Skeletal muscle satellite cell (primary cell): ENCODE measurements around the gene SORCS1.

Experiments used
- H3K27me3 ChIP-seq: 2 replicates; pipeline ENCODE4 v1.7.0; 2013; ENCODE audit warnings: low read length; ENCODE audit not compliant: control insufficient read depth, insufficient read depth
- H3K36me3 ChIP-seq: 2 replicates; pipeline ENCODE4 v1.7.0; 2013; ENCODE audit warnings: mild to moderate bottlenecking, control low read depth, low read length; ENCODE audit not compliant: insufficient read depth
- H3K4me1 ChIP-seq: 2 replicates; pipeline ENCODE4 v1.7.0; 2013; ENCODE audit warnings: low read length; ENCODE audit not compliant: control insufficient read depth, insufficient read depth
- H3K4me2 ChIP-seq: 2 replicates; pipeline ENCODE4 v1.7.0; 2013; ENCODE audit warnings: mild to moderate bottlenecking, low read length
- H3K4me3 ChIP-seq: 2 replicates; pipeline ENCODE4 v1.7.0; 2013; ENCODE audit warnings: low read length
- H3K9ac ChIP-seq: 2 replicates; pipeline ENCODE4 v1.7.0; 2013; ENCODE audit warnings: mild to moderate bottlenecking, low read depth, low read length, moderate library complexity
- H3K9me3 ChIP-seq: replicated peaks from 2 replicates; pipeline ENCODE4 v1.7.0; 2013; ENCODE audit warnings: mild to moderate bottlenecking, control low read depth, low read length

The SORCS1 gene

DNA sequence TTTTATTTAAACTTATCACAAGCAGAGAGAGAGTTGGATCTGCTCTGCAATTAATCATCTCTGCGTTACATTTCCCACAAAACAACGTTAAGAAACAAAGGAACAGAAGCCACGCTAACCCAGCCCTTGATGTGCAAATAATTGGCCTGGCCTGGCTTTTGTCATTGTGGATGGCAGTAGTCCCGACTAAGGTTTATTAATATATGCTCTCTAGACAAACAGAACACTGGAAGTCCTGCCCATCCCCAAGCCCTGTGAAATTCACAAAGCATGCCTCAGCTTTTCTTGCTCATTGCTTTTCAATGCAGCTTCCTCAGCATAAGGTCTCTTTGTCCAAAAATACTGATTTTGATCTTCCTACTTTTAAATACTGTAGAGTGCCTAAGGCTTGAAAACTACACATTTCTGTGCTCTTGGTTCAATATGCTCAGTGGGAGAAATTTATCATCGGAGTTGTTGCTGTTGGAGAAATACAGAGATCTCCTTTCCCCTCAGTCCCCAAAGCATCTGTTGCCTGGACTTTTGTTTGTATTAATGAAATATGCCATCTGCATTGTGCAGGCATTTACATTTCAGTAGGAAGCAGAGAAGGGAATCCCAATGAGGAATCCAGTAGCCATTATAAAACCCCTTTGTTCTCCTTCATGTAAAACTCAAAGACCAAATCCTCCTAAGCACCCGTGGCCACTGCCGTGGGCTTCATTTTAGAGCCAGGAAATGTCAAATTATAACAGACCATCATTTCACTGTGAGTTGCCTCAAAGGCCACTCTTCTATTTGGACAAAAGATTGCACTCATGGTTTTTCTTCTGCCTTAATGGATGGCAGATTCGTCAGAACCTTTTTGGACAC is 61.1 kb downstream of the SORCS1 start:
- Histone ChIP-seq H3K9ac (no peak overlapping the region), H3K9me3 (peaks cover 3% of the 10 kb centered on the region), H3K36me3 (no peaks in the 10 kb centered on the region), H3K4me2 (no peak overlapping the region), H3K4me3 (no peak overlapping the region), H3K4me1 (no peaks in the 10 kb centered on the region), H3K27me3 (no peaks in the 10 kb centered on the region)

DNA sequence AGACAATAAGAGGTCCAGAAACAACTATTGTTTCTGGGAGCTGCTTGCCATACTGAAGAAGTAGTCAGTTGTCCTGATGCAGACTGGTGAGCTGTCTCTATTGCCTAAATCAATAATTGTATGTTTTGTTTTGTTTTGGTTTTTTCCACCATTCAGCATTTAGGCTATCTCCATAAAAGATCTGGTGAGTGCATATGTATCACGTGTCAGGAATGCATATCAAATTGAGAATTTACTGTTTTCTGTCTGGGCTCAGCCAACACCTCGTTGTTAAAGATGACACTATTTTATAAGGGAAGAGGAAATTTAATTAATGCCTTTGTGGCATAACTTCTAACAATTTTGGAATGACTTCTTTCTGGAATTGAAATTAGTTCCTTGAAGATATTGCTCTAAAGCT is 66.2 kb downstream of the SORCS1 start:
- H3K9ac ChIP-seq = no peak overlapping the region
- no peak overlapping the region for H3K4me2 ChIP-seq
- no peaks in the 10 kb centered on the region for H3K9me3 ChIP-seq
- H3K36me3 ChIP-seq = no peaks in the 10 kb centered on the region
- H3K27me3 ChIP-seq = no peaks in the 10 kb centered on the region
- no peaks in the 10 kb centered on the region for H3K4me1 ChIP-seq
- no peak overlapping the region for H3K4me3 ChIP-seq

DNA sequence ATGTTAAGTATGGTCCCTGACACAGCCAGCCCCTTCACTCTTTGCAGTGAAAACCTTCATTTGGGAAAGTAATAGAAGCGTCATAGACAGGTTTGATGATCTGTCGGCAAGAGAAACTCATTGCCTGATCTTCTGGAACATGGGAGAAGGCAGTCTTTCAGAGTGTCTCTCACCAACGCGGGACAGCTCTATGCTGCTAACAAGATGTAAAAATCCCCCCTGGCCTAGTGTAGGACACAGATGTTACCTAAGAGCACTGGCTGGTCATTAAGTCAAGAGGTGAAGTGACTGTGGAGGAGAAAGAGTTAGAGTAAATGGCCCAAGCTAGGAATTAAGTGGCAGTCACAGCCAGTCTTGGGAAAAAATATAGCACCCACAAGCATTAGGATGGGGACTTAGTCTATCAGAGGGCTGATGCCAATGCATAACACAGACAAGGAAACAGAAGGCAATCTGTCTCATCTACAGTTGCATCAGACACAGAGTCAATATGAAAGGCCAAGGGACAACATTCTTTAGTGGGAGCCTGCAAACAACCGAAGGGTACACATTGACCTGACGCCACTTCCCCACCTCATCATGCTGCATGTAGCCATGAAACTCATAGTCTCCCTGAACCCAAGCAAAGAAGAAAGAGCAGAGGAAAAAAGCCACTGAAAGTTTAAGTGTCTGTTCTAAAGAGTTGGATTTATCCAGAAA is 69.5 kb downstream of the SORCS1 start:
- Histone ChIP-seq H3K9me3 (peaks cover 6% of the 10 kb centered on the region), H3K27me3 (no peaks in the 10 kb centered on the region), H3K9ac (no peak overlapping the region), H3K4me3 (no peak overlapping the region), H3K4me1 (no peaks in the 10 kb centered on the region), H3K4me2 (no peak overlapping the region), H3K36me3 (no peaks in the 10 kb centered on the region)

DNA sequence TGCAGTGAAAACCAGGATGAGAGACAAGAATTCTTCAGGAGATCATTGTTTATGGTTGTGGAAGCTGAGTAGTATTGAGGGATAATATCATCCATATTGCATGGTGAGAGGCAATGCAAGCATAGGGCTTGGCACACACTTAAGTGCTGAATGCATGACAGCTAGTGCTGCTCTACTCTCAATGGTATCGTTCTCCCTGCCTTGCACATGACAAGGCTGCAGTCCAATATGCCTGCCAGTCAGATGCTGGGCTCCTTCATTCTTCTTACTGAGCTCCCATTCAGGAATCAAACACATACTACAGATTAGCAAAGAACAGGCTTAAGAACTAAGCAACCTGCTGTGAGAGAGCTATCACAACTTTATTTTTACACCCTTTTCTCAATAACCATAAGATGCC is 72.2 kb downstream of the SORCS1 start:
- H3K9me3 ChIP-seq = peaks cover 6% of the 10 kb centered on the region
- H3K4me3 ChIP-seq = no peak overlapping the region
- no peak overlapping the region for H3K9ac ChIP-seq
- no peaks in the 10 kb centered on the region for H3K4me1 ChIP-seq
- H3K4me2 ChIP-seq = no peak overlapping the region
- no peaks in the 10 kb centered on the region for H3K27me3 ChIP-seq
- no peaks in the 10 kb centered on the region for H3K36me3 ChIP-seq

DNA sequence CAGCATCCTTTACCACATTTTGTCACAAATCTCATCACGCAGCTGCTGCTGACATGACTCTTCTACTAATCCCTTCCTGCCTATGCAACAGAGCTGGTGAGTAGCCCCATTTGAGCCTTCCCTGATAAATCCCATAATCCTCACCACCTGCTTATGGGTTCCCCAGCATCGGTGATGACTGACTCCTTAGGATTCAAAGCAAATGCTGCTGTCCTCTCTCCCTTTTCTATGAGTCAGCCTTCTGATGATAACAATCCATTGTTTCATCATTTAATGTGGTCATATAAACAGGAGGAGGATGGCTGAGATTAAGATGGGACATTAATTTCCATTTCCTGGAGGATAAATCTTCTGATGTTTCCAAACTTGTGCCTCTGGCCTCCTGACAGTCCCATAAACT is 73.4 kb downstream of the SORCS1 start:
- Histone ChIP-seq H3K4me2 (no peak overlapping the region), H3K4me1 (no peaks in the 10 kb centered on the region), H3K9me3 (peaks cover 6% of the 10 kb centered on the region), H3K36me3 (no peaks in the 10 kb centered on the region), H3K9ac (no peak overlapping the region), H3K4me3 (no peak overlapping the region), H3K27me3 (no peaks in the 10 kb centered on the region)

DNA sequence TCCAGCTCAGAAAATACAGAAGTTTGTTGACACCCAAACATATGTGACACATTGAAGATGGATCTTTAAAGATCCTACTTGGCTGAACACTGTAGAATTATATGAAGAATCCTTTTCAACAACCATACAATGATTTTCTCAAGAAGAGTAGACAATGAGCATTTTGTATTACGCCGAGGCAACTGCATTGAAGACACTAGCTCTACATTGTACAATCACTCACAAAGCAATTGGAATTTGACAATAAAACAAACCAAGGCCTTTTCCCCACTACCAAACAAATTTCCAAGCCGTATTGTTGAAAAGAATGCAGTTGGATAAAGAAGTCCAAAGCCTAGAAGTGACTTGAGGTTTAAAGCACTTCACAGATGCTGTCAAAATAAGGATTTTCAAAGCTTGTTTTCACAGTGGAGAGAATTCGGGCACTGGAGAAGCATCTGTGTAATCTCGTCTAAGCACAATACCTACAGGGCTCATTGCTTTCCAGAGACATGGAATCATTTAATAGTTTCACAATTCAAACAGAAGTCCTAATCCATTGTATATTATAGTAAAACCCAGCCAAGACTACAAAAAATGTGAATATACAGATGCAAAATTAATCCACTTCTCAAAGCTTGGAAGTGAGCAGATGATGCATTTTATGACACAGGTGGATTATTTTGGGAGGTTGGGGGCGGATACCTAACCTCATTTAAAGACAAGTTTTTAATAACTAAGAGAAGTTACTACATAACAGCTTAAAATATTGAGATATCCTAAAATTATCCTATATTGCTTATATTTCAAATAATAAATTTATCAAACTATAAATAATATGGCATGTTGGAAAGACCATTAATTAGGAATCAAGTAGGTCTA is 78.6 kb downstream of the SORCS1 start:
- no peaks in the 10 kb centered on the region for H3K4me1 ChIP-seq
- H3K4me3 ChIP-seq = no peak overlapping the region
- H3K27me3 ChIP-seq = no peaks in the 10 kb centered on the region
- peaks cover under 1% of the 10 kb centered on the region for H3K9me3 ChIP-seq
- no peaks in the 10 kb centered on the region for H3K36me3 ChIP-seq
- H3K4me2 ChIP-seq = no peak overlapping the region
- no peak overlapping the region for H3K9ac ChIP-seq

DNA sequence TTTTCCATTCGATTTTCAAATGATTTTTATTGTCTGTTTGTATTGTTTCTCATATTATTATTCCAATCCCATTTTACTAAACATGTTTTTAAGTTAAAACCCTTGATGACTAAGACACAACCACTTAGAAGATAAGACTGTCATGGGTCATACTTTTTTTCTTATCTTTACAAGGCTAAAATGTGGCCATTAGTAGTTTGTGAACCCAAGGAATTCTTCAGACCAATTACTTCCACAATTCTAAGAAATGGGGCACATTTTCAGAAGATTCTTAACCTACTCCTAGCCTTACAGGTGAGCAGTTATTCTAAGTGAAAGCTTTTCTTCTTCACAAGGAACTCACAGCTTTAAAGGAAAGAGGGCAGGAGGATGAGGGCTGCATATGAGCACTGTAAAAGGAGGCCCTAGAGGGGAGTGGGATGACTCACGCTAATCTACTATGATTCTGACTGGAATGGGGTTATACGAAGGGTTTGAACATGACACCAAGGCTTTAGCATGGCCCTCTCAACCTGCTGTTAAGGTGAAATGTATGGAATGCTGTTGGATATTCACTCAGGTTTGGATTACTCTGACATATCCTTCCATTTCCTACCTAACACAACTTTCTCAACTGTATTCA is 81.0 kb downstream of the SORCS1 start:
- H3K4me3 ChIP-seq = no peak overlapping the region
- H3K9ac ChIP-seq = no peak overlapping the region
- peaks cover 3% of the 10 kb centered on the region for H3K9me3 ChIP-seq
- H3K4me1 ChIP-seq = no peaks in the 10 kb centered on the region
- H3K27me3 ChIP-seq = no peaks in the 10 kb centered on the region
- no peak overlapping the region for H3K4me2 ChIP-seq
- no peaks in the 10 kb centered on the region for H3K36me3 ChIP-seq

DNA sequence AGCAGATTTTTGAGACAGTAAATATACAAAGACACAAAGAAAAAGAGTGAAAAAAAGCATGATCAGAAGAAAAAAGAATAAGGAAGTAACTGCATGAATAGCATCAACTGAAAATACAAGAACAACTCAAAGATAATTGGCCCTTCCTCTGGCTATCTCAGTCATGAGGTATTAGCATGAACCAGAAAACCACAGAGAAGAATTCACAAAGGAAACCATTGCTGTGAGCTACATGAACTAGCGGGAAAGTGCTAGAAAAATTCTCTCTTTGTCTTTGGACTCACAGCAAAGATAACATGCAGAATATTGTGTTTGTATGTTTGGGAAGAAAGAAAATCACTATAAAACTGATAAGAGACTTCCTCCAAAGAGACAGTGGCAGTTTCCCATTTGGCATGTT is 82.9 kb downstream of the SORCS1 start:
- H3K4me1 ChIP-seq = no peaks in the 10 kb centered on the region
- peaks cover 3% of the 10 kb centered on the region for H3K9me3 ChIP-seq
- no peaks in the 10 kb centered on the region for H3K27me3 ChIP-seq

DNA sequence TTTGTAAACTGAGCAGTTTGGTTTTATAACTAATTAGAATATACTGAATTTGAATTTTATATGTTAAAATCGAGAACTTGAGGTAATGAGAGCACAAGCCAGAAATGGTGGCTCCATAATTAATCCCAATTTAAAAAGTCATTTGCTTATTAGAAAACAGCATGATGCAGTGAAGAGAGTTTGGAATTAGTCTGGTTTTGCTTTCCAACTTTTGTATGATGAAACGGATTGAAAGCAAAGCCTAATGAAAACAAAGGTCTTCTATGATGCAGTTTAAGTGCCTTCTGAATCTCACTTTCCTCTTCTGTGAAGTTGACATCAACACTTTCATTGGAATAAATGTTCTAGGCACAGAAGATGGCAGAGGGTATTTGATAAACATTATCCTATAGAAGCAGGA is 89.4 kb downstream of the SORCS1 start:
- Histone ChIP-seq H3K27me3 (no peaks in the 10 kb centered on the region), H3K9me3 (peaks cover 2% of the 10 kb centered on the region), H3K4me1 (no peaks in the 10 kb centered on the region), H3K9ac (no peak overlapping the region), H3K36me3 (no peaks in the 10 kb centered on the region), H3K4me2 (no peak overlapping the region), H3K4me3 (no peak overlapping the region)

More for the DNA sequence above, 82.9 kb downstream of the SORCS1 start:
- H3K9ac ChIP-seq = no peak overlapping the region
- H3K36me3 ChIP-seq = no peaks in the 10 kb centered on the region
- H3K4me2 ChIP-seq = no peak overlapping the region
- no peak overlapping the region for H3K4me3 ChIP-seq

DNA sequence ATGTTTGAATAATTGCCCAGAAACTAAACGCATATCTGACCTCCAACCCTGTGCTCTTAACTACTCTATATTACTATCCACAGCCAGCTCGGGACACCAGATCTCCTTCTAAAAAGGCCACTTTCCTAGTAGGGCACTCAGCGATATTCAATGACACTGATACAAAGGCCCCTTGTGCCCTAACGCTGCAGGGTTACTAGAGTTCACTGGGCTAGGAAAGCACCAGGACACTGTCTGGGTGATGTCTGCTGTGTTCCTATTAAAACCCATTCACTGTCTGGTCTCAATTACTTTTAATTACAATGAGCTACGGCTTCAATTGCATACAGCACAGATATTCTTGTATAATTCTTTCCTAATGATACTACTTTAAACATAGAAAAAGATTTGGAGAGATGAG is 91.7 kb downstream of the SORCS1 start:
- H3K9ac ChIP-seq = no peak overlapping the region
- no peaks in the 10 kb centered on the region for H3K27me3 ChIP-seq
- no peak overlapping the region for H3K4me2 ChIP-seq
- peaks cover 3% of the 10 kb centered on the region for H3K9me3 ChIP-seq
- no peaks in the 10 kb centered on the region for H3K36me3 ChIP-seq
- no peak overlapping the region for H3K4me3 ChIP-seq
- H3K4me1 ChIP-seq = no peaks in the 10 kb centered on the region

DNA sequence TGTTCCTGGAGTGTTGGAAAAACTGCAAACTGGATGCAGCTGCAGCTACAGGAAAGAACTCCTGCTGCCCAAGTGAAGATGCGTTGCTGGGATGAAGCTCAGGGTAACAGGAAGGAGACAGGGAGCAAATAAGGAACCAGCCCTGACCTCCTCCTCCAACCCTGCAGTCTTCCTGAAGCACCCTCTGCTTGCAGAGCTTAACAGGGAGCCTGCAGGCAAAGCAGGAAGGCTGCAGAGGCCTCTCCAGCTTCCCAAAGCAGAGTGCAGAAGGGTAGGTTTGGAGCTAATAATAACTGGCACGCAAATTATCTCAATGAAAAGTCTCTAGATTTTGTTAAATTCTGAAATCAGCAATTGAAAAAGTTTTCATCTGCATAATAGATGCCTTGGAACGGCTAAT is 92.5 kb downstream of the SORCS1 start:
- Histone ChIP-seq H3K4me2 (no peak overlapping the region), H3K9me3 (peaks cover 4% of the 10 kb centered on the region)

More for the DNA sequence above, 92.5 kb downstream of the SORCS1 start:
- H3K27me3 ChIP-seq = no peaks in the 10 kb centered on the region
- no peaks in the 10 kb centered on the region for H3K4me1 ChIP-seq
- no peaks in the 10 kb centered on the region for H3K36me3 ChIP-seq
- H3K9ac ChIP-seq = no peak overlapping the region
- no peak overlapping the region for H3K4me3 ChIP-seq
